SK-N-SH treated with all-trans-retinoic acid at 6 μM for 48 hours (cell line): ENCODE data around the gene MCTP2.

ENCODE experiments used
- ARNTL ChIP-seq: fragments of 450-650 bp; formaldehyde crosslinking; IDR thresholded peaks from 2 replicates; pipeline ENCODE4 v1.5.0; 2020; ENCODE audit warnings: low read depth, mild to moderate bottlenecking, moderate library complexity, borderline replicate concordance
- BACH2 ChIP-seq: fragments of 250-450 bp; sonication (Bioruptor Pico); IDR thresholded peaks from 2 replicates; pipeline ENCODE4 v1.9.0; 2021; ENCODE audit warnings: mild to moderate bottlenecking, borderline replicate concordance
- CSRNP3 ChIP-seq: fragments of 250-450 bp; sonication (Bioruptor Pico); IDR thresholded peaks from 2 replicates; pipeline ENCODE4 v1.5.1; 2021; ENCODE audit warnings: mild to moderate bottlenecking, moderate library complexity
- ESRRG ChIP-seq: fragments of 250-450 bp; sonication (Bioruptor Pico); IDR thresholded peaks from 2 replicates; pipeline ENCODE4 v1.6.1; 2021; ENCODE audit warnings: mild to moderate bottlenecking
- OSR1 ChIP-seq: fragments of 250-450 bp; sonication (Bioruptor Pico); IDR thresholded peaks from 2 replicates; pipeline ENCODE4 v1.8.0; 2022; ENCODE audit warnings: moderate library complexity, mild to moderate bottlenecking, inconsistent platforms
- TCF4 ChIP-seq: fragments of 250-450 bp; sonication (Bioruptor Pico); IDR thresholded peaks from 2 replicates; pipeline ENCODE4 v1.8.0; 2021; ENCODE audit warnings: mild to moderate bottlenecking, moderate library complexity, borderline replicate concordance
- ZC3H10 ChIP-seq: fragments of 250-450 bp; sonication (Bioruptor Pico); IDR thresholded peaks from 2 replicates; pipeline ENCODE4 v1.5.1; 2021; ENCODE audit warnings: mild to moderate bottlenecking, moderate library complexity
- ZFP3 ChIP-seq: fragments of 250-450 bp; sonication (Bioruptor Pico); IDR thresholded peaks from 2 replicates; pipeline ENCODE4 v1.5.0; 2020; ENCODE audit warnings: mild to moderate bottlenecking, moderate library complexity
- ZFP30 ChIP-seq: fragments of 450-650 bp; formaldehyde crosslinking; IDR thresholded peaks from 2 replicates; pipeline ENCODE4 v1.5.0; 2022; ENCODE audit warnings: mild to moderate bottlenecking, moderate library complexity
- ZNF70 ChIP-seq: fragments of 450-650 bp; formaldehyde crosslinking; IDR thresholded peaks from 2 replicates; pipeline ENCODE4 v1.5.0; 2020; ENCODE audit warnings: mild to moderate bottlenecking, moderate library complexity
- ZNF8 ChIP-seq: fragments of 450-650 bp; formaldehyde crosslinking; IDR thresholded peaks from 2 replicates; pipeline ENCODE4 v1.5.0; 2020; ENCODE audit warnings: mild to moderate bottlenecking, moderate library complexity
- TF ChIP-seq, protein P1 (sequence below): fragments of 250-450 bp; sonication (Bioruptor Pico); IDR thresholded peaks from 2 replicates; pipeline ENCODE4 v1.8.0; 2020; ENCODE audit warnings: mild to moderate bottlenecking, moderate library complexity, borderline replicate concordance
- TF ChIP-seq, protein P2 (sequence below): fragments of 250-450 bp; sonication (Bioruptor Pico); IDR thresholded peaks from 2 replicates; pipeline ENCODE4 v1.5.0; 2020; ENCODE audit warnings: mild to moderate bottlenecking, moderate library complexity
- TF ChIP-seq, protein P3 (sequence below): fragments of 250-450 bp; sonication (Bioruptor Pico); IDR thresholded peaks from 2 replicates; pipeline ENCODE4 v1.5.1; 2020; ENCODE audit warnings: low read depth, mild to moderate bottlenecking, moderate library complexity

GRCh38 chr15:94451466-94451865, 220.1 kb downstream of the MCTP2 start:
- TF ChIP-seq, protein P1, sequence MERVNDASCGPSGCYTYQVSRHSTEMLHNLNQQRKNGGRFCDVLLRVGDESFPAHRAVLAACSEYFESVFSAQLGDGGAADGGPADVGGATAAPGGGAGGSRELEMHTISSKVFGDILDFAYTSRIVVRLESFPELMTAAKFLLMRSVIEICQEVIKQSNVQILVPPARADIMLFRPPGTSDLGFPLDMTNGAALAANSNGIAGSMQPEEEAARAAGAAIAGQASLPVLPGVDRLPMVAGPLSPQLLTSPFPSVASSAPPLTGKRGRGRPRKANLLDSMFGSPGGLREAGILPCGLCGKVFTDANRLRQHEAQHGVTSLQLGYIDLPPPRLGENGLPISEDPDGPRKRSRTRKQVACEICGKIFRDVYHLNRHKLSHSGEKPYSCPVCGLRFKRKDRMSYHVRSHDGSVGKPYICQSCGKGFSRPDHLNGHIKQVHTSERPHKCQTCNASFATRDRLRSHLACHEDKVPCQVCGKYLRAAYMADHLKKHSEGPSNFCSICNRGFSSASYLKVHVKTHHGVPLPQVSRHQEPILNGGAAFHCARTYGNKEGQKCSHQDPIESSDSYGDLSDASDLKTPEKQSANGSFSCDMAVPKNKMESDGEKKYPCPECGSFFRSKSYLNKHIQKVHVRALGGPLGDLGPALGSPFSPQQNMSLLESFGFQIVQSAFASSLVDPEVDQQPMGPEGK = no peak
- TF ChIP-seq CSRNP3 (no peak), ZFP3 (CRISPR knock-in tag) (no peak), ZC3H10 (CRISPR knock-in tag) (no peak), OSR1 (no peak), ZNF70 (CRISPR knock-in tag) (no peak), TCF4 (CRISPR knock-in tag) (no peak), ESRRG (CRISPR knock-in tag) (no peak), ZFP30 (no peak), ZNF8 (no peak), ARNTL (CRISPR knock-in tag) (no peak), BACH2 (CRISPR knock-in tag) (no peak)
- TF ChIP-seq, protein P2, sequence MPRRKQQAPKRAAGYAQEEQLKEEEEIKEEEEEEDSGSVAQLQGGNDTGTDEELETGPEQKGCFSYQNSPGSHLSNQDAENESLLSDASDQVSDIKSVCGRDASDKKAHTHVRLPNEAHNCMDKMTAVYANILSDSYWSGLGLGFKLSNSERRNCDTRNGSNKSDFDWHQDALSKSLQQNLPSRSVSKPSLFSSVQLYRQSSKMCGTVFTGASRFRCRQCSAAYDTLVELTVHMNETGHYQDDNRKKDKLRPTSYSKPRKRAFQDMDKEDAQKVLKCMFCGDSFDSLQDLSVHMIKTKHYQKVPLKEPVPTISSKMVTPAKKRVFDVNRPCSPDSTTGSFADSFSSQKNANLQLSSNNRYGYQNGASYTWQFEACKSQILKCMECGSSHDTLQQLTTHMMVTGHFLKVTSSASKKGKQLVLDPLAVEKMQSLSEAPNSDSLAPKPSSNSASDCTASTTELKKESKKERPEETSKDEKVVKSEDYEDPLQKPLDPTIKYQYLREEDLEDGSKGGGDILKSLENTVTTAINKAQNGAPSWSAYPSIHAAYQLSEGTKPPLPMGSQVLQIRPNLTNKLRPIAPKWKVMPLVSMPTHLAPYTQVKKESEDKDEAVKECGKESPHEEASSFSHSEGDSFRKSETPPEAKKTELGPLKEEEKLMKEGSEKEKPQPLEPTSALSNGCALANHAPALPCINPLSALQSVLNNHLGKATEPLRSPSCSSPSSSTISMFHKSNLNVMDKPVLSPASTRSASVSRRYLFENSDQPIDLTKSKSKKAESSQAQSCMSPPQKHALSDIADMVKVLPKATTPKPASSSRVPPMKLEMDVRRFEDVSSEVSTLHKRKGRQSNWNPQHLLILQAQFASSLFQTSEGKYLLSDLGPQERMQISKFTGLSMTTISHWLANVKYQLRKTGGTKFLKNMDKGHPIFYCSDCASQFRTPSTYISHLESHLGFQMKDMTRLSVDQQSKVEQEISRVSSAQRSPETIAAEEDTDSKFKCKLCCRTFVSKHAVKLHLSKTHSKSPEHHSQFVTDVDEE (CRISPR knock-in tag) = no peak
- TF ChIP-seq, protein P3, sequence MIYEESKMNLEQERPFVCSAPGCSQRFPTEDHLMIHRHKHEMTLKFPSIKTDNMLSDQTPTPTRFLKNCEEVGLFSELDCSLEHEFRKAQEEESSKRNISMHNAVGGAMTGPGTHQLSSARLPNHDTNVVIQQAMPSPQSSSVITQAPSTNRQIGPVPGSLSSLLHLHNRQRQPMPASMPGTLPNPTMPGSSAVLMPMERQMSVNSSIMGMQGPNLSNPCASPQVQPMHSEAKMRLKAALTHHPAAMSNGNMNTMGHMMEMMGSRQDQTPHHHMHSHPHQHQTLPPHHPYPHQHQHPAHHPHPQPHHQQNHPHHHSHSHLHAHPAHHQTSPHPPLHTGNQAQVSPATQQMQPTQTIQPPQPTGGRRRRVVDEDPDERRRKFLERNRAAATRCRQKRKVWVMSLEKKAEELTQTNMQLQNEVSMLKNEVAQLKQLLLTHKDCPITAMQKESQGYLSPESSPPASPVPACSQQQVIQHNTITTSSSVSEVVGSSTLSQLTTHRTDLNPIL = no peak
